IPS DF 6.9 (cell line): ENCODE data around the gene PIGN.

Experiments used
- DNase-seq: peaks from one replicate; pipeline ENCODE4 v3.0.0-alpha.2; 2013; ENCODE audit warnings: low read depth, low spot score
- H3K27ac ChIP-seq: one replicate; pipeline ENCODE4 v1.5.1; 2013; ENCODE audit warnings: low read length, control low read depth
- H3K27me3 ChIP-seq: 2 replicates; pipeline ENCODE4 v1.6.1; 2013; ENCODE audit warnings: mild to moderate bottlenecking, low read length; ENCODE audit not compliant: control insufficient read depth, insufficient read depth
- H3K36me3 ChIP-seq: 2 replicates; pipeline ENCODE4 v1.6.1; 2013; ENCODE audit warnings: low read length; ENCODE audit not compliant: control insufficient read depth, insufficient read depth
- H3K4me1 ChIP-seq: 2 replicates; pipeline ENCODE4 v1.6.1; 2013; ENCODE audit warnings: low read length; ENCODE audit not compliant: control insufficient read depth, insufficient read depth
- H3K4me3 ChIP-seq: 2 replicates; pipeline ENCODE4 v1.5.1; 2013; ENCODE audit warnings: mild to moderate bottlenecking, low read length
- H3K9me3 ChIP-seq: 2 replicates; pipeline ENCODE4 v1.6.1; 2013; ENCODE audit warnings: low read length, inconsistent platforms; ENCODE audit not compliant: control insufficient read depth, insufficient read depth
- WGBS: extraction: QIAGEN DNeasy Blood & Tissue Kit; methylation state at CpG from one replicate; pipeline ENCODE4 v1.1.7; 2013; ENCODE audit warnings: mixed read lengths, missing lambda C conversion rate; ENCODE audit not compliant: insufficient read length, insufficient coverage; 5-methylcytosine and 5-hydroxymethylcytosine counted together

PIGN gene

DNA sequence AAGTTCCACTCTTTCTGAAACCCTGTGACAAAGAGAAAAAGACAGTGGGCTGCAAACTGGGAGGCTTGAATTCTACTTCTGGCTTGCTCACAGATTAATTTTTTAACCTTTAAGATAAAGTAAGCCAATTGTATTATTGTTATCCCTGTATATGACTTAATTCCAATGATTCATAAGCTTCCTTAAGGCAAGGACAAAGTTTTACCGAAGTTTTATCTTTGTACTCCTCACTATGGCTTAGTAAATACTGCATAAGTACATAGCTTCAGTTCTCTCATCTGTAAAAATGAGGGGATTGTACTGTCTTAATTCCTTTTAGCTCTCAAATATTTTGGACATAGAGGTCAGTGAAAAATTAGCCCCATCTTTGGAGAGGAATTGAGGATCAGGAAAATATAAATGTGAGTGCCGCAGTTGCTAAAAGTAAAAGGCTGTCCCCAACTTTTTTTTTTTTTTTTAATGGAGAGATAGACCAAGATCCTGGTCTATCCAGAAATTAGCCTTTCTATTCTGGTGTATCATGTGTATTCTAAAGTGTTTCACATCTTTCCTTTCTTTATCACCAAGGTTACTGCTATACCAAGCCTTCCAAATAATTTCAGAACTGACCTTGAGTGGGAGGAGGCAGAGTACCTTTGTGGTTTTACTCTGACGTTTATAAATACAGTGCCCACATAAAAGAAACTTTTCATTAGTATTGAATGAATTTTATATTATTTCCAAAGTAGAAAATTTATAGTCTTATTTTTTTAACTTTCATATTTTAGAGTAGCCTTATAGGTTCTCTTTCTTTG is 13.5 kb upstream of the PIGN start:
- no peaks in the 10 kb centered on the region for H3K36me3 ChIP-seq
- no CpG with 5 or more reads among the region's 3 CpGs for WGBS
- no peaks in the 10 kb centered on the region for H3K9me3 ChIP-seq
- H3K27ac ChIP-seq, result no peak overlapping the region
- H3K4me1 ChIP-seq, result no peaks in the 10 kb centered on the region
- no peak for DNase-seq
- H3K27me3 ChIP-seq, result no peaks in the 10 kb centered on the region
- no peak overlapping the region for H3K4me3 ChIP-seq

DNA sequence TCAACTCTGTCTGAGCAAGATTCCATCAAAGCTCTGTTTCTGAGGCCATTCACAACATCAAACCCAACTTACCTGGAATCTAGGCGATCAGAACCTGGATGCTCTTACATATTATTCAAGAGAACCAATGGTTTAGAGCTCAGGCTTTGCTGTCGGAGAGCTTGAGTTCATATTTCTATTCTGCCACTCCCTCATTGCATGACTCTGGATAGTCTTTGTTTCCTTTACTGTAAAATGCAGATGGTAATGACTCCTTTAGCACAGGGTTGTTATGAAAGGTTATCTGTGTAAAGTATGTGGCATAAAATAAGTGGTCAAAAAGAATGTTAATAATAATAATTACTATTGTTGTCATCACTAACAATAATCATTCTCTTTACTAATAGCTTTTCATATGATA is 12.8 kb upstream of the PIGN start:
- Histone ChIP-seq H3K4me1 (no peaks in the 10 kb centered on the region), H3K9me3 (no peaks in the 10 kb centered on the region), H3K27me3 (no peaks in the 10 kb centered on the region), H3K36me3 (no peaks in the 10 kb centered on the region), H3K27ac (no peak overlapping the region), H3K4me3 (no peak overlapping the region)
- no CpG with 5 or more reads among the region's 2 CpGs for WGBS
- DNase-seq, result no peak

- Histone ChIP-seq H3K27me3 (no peaks in the 10 kb centered on the region), H3K9me3 (no peaks in the 10 kb centered on the region), H3K4me1 (no peaks in the 10 kb centered on the region), H3K36me3 (no peaks in the 10 kb centered on the region), H3K4me3 (no peak overlapping the region), H3K27ac (no peak overlapping the region)
- DNase-seq, result no peak
- WGBS, result no CpG with 5 or more reads among the region's 2 CpGs
These were observed 11.4 kb upstream of the PIGN start for GRCh38 chr18:62198259-62198658.

DNA sequence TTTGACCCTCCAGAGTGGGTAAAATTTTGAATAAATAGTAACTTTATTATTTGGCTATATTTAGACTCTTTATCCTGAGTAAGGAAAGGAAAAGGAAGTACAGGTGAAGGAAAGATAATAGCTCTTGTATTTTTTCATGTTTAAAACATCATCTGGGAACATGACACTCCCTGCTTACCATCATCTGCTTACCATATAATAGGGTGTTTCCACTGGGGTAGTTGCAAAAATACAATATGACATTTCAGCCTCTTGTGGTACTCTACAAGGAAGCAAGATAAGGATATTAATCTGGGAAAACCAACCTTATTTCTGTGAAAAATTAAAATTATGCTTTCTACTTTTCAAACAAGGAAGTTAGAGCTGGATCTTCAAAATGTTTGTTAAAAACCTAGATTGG is 10.1 kb upstream of the PIGN start:
- H3K4me3 ChIP-seq, result no peak overlapping the region
- no peaks in the 10 kb centered on the region for H3K27me3 ChIP-seq
- H3K36me3 ChIP-seq, result no peaks in the 10 kb centered on the region
- no peaks in the 10 kb centered on the region for H3K4me1 ChIP-seq
- H3K27ac ChIP-seq, result no peak overlapping the region
- no peaks in the 10 kb centered on the region for H3K9me3 ChIP-seq
- no peak for DNase-seq

GRCh38 chr18:62196079-62196478 is 9.2 kb upstream of the PIGN start:
- Histone ChIP-seq H3K4me3 (no peak overlapping the region), H3K36me3 (no peaks in the 10 kb centered on the region), H3K4me1 (no peaks in the 10 kb centered on the region), H3K9me3 (no peaks in the 10 kb centered on the region), H3K27ac (no peak overlapping the region), H3K27me3 (no peaks in the 10 kb centered on the region)
- DNase-seq, result no peak
- no CpG with 5 or more reads among the region's 7 CpGs for WGBS

DNA sequence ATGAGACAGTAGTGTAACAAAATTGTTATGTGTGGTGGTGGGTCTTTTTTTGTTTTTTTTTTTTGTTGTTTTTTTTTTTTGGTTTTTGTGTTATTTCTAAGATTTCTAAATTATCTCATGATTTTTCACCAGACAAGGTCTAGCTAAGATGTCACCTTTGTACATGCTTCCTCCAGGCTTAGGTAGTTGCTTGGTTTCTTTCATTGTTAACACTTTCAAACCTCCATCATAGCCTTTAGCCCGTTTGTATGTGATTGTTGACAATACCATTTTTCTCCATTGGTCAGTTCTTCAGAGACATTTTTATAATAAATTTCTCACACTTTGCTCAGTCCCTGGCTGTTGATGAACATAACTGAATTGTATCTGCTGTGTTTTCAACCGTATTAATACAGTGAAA is 2.4 kb upstream of the PIGN start:
- no peak for DNase-seq
- Histone ChIP-seq H3K4me1 (no peaks in the 10 kb centered on the region), H3K4me3 (no peak overlapping the region), H3K36me3 (no peaks in the 10 kb centered on the region), H3K27me3 (no peaks in the 10 kb centered on the region), H3K27ac (no peak overlapping the region), H3K9me3 (no peaks in the 10 kb centered on the region)
- no CpG with 5 or more reads among the region's 2 CpGs for WGBS

DNA sequence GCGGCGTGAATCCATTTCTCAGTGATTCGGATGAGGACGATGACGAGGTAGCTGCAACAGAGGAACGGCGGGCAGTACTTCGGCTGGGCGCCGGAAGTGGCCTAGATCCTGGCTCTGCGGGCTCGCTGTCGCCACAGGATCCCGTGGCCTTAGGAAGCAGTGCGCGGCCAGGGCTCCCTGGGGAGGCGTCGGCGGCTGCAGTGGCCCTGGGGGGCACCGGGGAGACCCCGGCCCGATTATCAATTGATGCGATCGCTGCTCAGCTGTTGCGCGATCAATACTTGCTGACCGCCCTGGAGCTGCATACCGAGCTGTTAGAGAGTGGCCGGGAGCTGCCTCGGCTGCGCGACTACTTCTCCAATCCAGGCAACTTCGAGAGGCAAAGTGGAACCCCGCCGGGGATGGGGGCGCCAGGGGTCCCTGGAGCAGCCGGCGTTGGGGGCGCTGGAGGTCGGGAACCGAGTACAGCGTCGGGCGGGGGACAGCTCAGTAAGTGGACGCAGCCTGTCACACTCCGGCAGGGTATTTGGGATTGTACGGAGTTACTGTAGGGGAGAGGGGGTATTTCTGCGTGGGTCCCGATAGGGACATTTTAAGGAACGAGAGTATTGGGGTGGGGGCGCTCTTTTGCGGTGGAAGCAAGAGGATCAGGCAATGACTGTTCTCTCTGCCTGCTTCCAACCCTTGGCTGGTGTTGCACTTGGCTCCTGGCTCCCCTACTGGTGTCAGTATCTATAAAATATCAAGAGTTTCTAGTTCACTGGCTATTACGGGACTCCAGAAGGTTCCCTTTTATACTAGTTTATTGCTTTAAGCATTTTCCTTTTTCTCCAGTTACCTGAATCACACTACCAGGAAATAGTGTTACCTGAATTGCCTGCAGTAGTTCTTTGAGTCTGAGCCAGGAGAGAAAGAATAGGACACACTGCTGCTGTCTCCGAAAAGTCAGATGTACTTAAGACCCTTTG is 971 bp upstream of the PIGN start:
- H3K4me3 ChIP-seq, result peak overlapping the region; percentile 74
- no peaks in the 10 kb centered on the region for H3K4me1 ChIP-seq
- no peaks in the 10 kb centered on the region for H3K9me3 ChIP-seq
- no peaks in the 10 kb centered on the region for H3K36me3 ChIP-seq
- no peak for DNase-seq
- no peaks in the 10 kb centered on the region for H3K27me3 ChIP-seq
- no peak overlapping the region for H3K27ac ChIP-seq
- no CpG with 5 or more reads among the region's 54 CpGs for WGBS

DNA sequence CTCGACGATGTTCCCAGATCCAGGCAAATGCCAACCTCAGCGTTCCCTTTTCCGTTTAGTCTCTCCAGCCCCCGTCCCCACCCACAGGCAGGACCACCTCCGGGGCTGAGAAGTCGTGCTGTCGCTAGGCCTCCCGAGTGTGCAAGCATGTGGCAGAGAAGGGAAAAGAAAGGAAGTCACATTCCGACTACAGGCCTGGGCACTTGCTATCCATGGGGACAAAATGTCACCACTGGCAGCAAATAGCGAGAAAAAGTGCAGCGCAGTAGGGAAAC is 420 bp downstream of the PIGN start:
- no peaks in the 10 kb centered on the region for H3K27me3 ChIP-seq
- no peak for DNase-seq
- no peak overlapping the region for H3K27ac ChIP-seq
- H3K36me3 ChIP-seq, result no peaks in the 10 kb centered on the region
- no peaks in the 10 kb centered on the region for H3K4me1 ChIP-seq
- H3K4me3 ChIP-seq, result peak overlapping the region; percentile 84
- H3K9me3 ChIP-seq, result no peaks in the 10 kb centered on the region
- WGBS, result no CpG with 5 or more reads among the region's 12 CpGs

DNA sequence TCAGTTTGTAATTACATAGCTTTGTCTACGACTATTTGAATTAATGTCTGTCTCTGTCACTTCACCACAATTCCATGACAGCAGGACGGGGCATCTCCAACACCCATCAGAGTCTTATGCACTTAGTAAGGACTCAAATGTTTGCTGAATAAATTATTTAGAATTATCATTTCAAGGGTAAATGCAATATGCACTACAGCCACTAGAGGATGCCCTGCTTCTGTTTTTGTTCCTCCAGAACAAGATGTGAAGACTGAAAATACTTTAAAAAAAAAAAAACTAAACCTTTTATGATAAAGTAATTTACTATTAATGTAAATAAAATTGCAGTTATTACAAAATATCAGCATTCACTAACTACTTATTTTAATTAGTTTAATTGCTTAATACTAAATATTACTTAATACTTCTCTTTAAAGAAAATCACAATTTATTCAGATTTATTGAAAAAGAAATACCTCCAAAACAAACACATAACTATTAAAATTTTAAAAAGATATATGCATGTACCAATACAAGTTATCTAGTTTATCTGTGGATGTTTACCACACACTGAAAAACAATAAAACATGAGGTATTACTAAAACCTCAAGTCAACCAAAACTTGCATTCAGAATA is 3.2 kb downstream of the PIGN start:
- no peaks in the 10 kb centered on the region for H3K4me1 ChIP-seq
- no peaks in the 10 kb centered on the region for H3K9me3 ChIP-seq
- H3K4me3 ChIP-seq, result no peak overlapping the region
- DNase-seq, result no peak
- no peaks in the 10 kb centered on the region for H3K27me3 ChIP-seq
- H3K36me3 ChIP-seq, result no peaks in the 10 kb centered on the region
- H3K27ac ChIP-seq, result no peak overlapping the region
- no CpG with 5 or more reads among the region's 2 CpGs for WGBS

DNA sequence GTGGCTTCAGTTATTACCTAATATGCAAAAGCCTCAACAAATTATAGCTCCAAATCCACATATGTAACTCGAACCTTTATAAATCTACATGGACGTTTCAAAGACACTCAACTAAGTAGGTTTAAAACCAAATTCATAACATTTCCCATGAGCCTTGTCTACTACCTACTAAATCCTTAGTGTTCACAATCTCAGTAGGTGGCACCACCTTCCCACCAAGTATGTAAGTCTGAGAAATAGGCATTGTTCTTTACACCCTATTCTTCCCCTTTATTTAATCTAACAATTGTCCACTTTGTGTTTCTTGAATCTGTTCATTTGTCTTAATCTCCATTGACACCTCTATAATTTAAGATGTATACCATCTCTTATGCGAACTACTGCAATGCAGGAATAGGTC is 4.6 kb downstream of the PIGN start:
- no peaks in the 10 kb centered on the region for H3K4me1 ChIP-seq
- no peak overlapping the region for H3K4me3 ChIP-seq
- H3K9me3 ChIP-seq, result no peaks in the 10 kb centered on the region
- WGBS, result no CpG with 5 or more reads among the region's 3 CpGs
- no peak for DNase-seq
- no peak overlapping the region for H3K27ac ChIP-seq
- no peaks in the 10 kb centered on the region for H3K27me3 ChIP-seq
- H3K36me3 ChIP-seq, result no peaks in the 10 kb centered on the region
